Adrenal gland (tissue), 5 donors: ENCODE data around the gene ABHD17A.

Experiments used
- CTCF ChIP-seq, 6 experiments: fragments of 450-650 bp in 4 of 6; fragments of 200-600 bp in 2 of 6; sonication (generic) in 1 of 6; IDR thresholded peaks; 1 replicate in 5 of 6; 2 replicates in 1 of 6; pipeline versions ENCODE4 v1.5.1 to v1.8.0; 2016 to 2021; ENCODE audit warnings: antibody characterized with exemption in 6 of 6, mild to moderate bottlenecking in 2 of 6, moderate library complexity in 1 of 6
- POLR2A ChIP-seq, 2 donors: fragments of 450-650 bp; IDR thresholded peaks; one replicate each; pipeline ENCODE4 v1.6.1; 2017; ENCODE audit warnings: antibody characterized with exemption in 2 of 2, mild to moderate bottlenecking in 2 of 2, moderate library complexity in 1 of 2
- donor health status: DM: no; HTN: no; CAD: no.

DNA sequence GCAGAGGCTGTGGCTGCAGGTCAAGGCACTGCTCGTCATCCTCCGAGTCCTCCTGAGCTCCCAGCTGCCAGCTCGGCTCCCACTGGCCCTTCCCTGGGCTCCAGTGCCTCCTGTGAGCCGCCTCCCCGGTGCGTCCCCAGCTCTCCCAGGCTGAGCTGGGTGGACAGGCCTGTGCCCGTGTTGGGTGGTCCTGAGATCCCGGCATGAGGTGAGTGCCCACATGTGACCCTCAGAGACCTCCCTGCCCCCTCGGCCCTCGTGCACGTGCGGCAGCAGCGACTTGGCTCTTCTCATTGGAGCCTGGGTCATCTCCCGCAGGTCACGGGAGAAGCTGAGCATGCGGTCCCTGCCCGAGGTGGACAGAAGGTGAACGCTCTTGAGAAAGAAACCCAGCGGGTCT lies 35.3 kb upstream of the ABHD17A start:
- TF ChIP-seq CTCF (IDR thresholded peaks at IDR 0.05), result no peak
- TF ChIP-seq POLR2A (IDR thresholded peaks at IDR 0.05), result no peak
